ENCODE data around the gene LRG1. TPM values are rescaled to one million over a fixed set of nuclear protein-coding genes. Genes with fewer than 3 reads are reported as not detected.

The LRG1 gene
- total RNA-seq, 2 donors from 2014 or later, result 2.5 to 3.6 TPM

GRCh38 chr19:4516199-4516938, 23.5 kb downstream of the LRG1 start:
- Histone ChIP-seq H3K4me1 (replicated peaks) (no peaks in the 10 kb centered on the region), H3K4me3 (no peak overlapping the region), H3K27ac (no peak overlapping the region), H3K9me3 (no peaks in the 10 kb centered on the region), H3K27me3 (replicated peaks; ENCODE audit: insufficient read depth) (no peaks in the 10 kb centered on the region), H3K36me3 (no peaks in the 10 kb centered on the region)
- intact Hi-C loops (cut with DNase I), result loop anchor here (5.0 kb wide), 1 partner anchor 44 kb away; the partner anchor contains the start of gene HDGFL2
- no peak for TF ChIP-seq POLR2AphosphoS5 (IDR thresholded peaks at IDR 0.05)
- no peak for TF ChIP-seq POLR2A (IDR thresholded peaks at IDR 0.05)
- no peak for TF ChIP-seq CTCF (IDR thresholded peaks at IDR 0.05)
- DNase-seq (ENCODE audit: low spot score), result no peak
- 72% methylated on average over 14 of the region's 14 CpGs for WGBS

GRCh38 chr19:4515732-4516131, 24.1 kb downstream of the LRG1 start:
- H3K27me3 ChIP-seq (replicated peaks; ENCODE audit: insufficient read depth), result no peaks in the 10 kb centered on the region
- no peaks in the 10 kb centered on the region for H3K9me3 ChIP-seq
- intact Hi-C loops (cut with DNase I), result loop anchor here (5.0 kb wide), 1 partner anchor 43 kb away; the partner anchor contains the start of gene HDGFL2
- no peaks in the 10 kb centered on the region for H3K36me3 ChIP-seq
- no peaks in the 10 kb centered on the region for H3K4me1 ChIP-seq (replicated peaks)
- TF ChIP-seq POLR2AphosphoS5 (IDR thresholded peaks at IDR 0.05) (no peak), POLR2A (IDR thresholded peaks at IDR 0.05) (no peak), CTCF (IDR thresholded peaks at IDR 0.05) (no peak)
- no peak overlapping the region for H3K27ac ChIP-seq
- no peak for DNase-seq (ENCODE audit: low spot score)
- WGBS, result 89% methylated on average over 5 of the region's 5 CpGs
- no peak overlapping the region for H3K4me3 ChIP-seq

- Histone ChIP-seq H3K9me3 (no peaks in the 10 kb centered on the region), H3K4me3 (no peak overlapping the region), H3K27ac (no peak overlapping the region), H3K4me1 (replicated peaks) (no peaks in the 10 kb centered on the region), H3K27me3 (replicated peaks; ENCODE audit: insufficient read depth) (no peaks in the 10 kb centered on the region), H3K36me3 (no peaks in the 10 kb centered on the region)
- TF ChIP-seq POLR2A (IDR thresholded peaks at IDR 0.05), result no peak
- no peak for TF ChIP-seq POLR2AphosphoS5 (IDR thresholded peaks at IDR 0.05)
- no peak for TF ChIP-seq CTCF (IDR thresholded peaks at IDR 0.05)
- WGBS, result 92% methylated on average over 17 of the region's 17 CpGs
- intact Hi-C loops (cut with DNase I), result no loop called here
- no peak for DNase-seq (ENCODE audit: low spot score)
Measured at GRCh38 chr19:4513248-4513647, 26.6 kb downstream of the LRG1 start.

- TF ChIP-seq POLR2A (IDR thresholded peaks at IDR 0.05) (no peak), CTCF (IDR thresholded peaks at IDR 0.05) (no peak), POLR2AphosphoS5 (IDR thresholded peaks at IDR 0.05) (no peak)
- intact Hi-C loops (cut with DNase I), result no loop called here
- Histone ChIP-seq H3K4me1 (replicated peaks) (no peaks in the 10 kb centered on the region), H3K27me3 (replicated peaks; ENCODE audit: insufficient read depth) (no peaks in the 10 kb centered on the region), H3K9me3 (no peaks in the 10 kb centered on the region), H3K4me3 (no peak overlapping the region), H3K36me3 (no peaks in the 10 kb centered on the region), H3K27ac (no peak overlapping the region)
- DNase-seq (ENCODE audit: low spot score), result no peak
- 85% methylated on average over 17 of the region's 17 CpGs for WGBS
Measured at GRCh38 chr19:4512070-4512469, 27.8 kb downstream of the LRG1 start.
